HepG2 (cell line): Measurements from ENCODE around the gene AMPH. TPM values are rescaled to one million over a fixed set of nuclear protein-coding genes. Genes with fewer than 3 reads are reported as not detected.

Source experiments
- ATAC-seq: fragments of 200-7000 bp; cut with Tn5 transposase; 3 replicates; pipeline ENCODE4 v1.9.1; 2020; ENCODE audit warnings: mild to moderate bottlenecking, moderate library complexity
- BruUV-seq: library from RNA; stranded (reverse); fragments of 400-500 nt; replicated peaks from 2 replicates; lab custom pipeline; 2021; lab: Mats Ljungman, UMichigan
- CTCF ChIA-PET: fragments of 300-600 bp; formaldehyde crosslinking; extraction: SDS; loops from one replicate; lab custom pipeline; 2021; ENCODE audit warnings: low total read pairs, inconsistent platforms, low intra/inter-chr PET ratio; lab: Yijun Ruan, JAX
- POLR2A ChIA-PET: fragments of 350-600 bp; sonication (Branson Sonifier 250); formaldehyde crosslinking; loops from one replicate; lab custom pipeline; 2020; ENCODE audit warnings: antibody characterized with exemption, inconsistent platforms; lab: Yijun Ruan, JAX
- DNase-seq: peaks from one replicate; pipeline ENCODE4 v3.0.0-alpha.2; 2015; ENCODE audit warnings: low spot score
- FAIRE-seq: peaks from 3 replicates; lab custom pipeline; 2011; peaks lifted over from hg19 to GRCh38; lab: Jason Lieb, UNC
- H2AFZ ChIP-seq: one replicate; pipeline ENCODE4 v1.6.1; 2011; ENCODE audit warnings: low read length, inconsistent platforms
- H3K27ac ChIP-seq: fragments of 300-600 bp; 3 replicates; pipeline ENCODE4 v1.8.0; 2011; ENCODE audit warnings: mixed run types, mild to moderate bottlenecking, mixed read lengths, low read length, inconsistent platforms; ENCODE audit not compliant: insufficient read depth; ENCODE audit errors: extremely low read length
- H3K27me3 ChIP-seq, 2 experiments: fragments of 200-600 bp in 1 of 2; 2 replicates in 1 of 2; 3 replicates in 1 of 2; pipeline versions ENCODE4 v1.6.0 to v1.8.0; 2011; ENCODE audit warnings: low read length in 2 of 2, mild to moderate bottlenecking in 2 of 2, moderate library complexity in 2 of 2, inconsistent platforms in 1 of 2; ENCODE audit not compliant: insufficient read depth in 2 of 2, control insufficient read depth in 1 of 2
- H3K36me3 ChIP-seq, 2 experiments: fragments of 200-600 bp in 1 of 2; replicated peaks in 1 of 2; 2 replicates in 1 of 2; 3 replicates in 1 of 2; pipeline versions ENCODE4 v1.5.1 to v1.8.0; 2011; ENCODE audit warnings: low read length in 2 of 2, inconsistent platforms in 1 of 2; ENCODE audit not compliant: insufficient read depth in 2 of 2, control insufficient read depth in 1 of 2
- H3K4me1 ChIP-seq: 2 replicates; pipeline ENCODE4 v1.5.1; 2012; ENCODE audit warnings: low read length, inconsistent platforms; ENCODE audit not compliant: insufficient read depth
- H3K4me2 ChIP-seq: 2 replicates; pipeline ENCODE4 v1.6.0; 2011; ENCODE audit warnings: low read depth, low read length, inconsistent platforms
- H3K4me3 ChIP-seq, 3 experiments: fragments of 200-600 bp in 1 of 3; sonication (generic), shearing (Covaris generic) in 1 of 3; replicated peaks in 1 of 3; 2 replicates each; pipeline ENCODE4 v1.5.1; 2011 to 2016; ENCODE audit warnings: low read length in 3 of 3, inconsistent platforms in 2 of 3, low read depth in 2 of 3, mild to moderate bottlenecking in 2 of 3, control low read depth in 1 of 3, mixed read lengths in 1 of 3; ENCODE audit not compliant: insufficient read depth in 1 of 3
- H3K79me2 ChIP-seq: one replicate; pipeline ENCODE4 v1.6.1; 2011; ENCODE audit warnings: low read length, inconsistent platforms; ENCODE audit not compliant: insufficient read depth
- H3K9ac ChIP-seq: 2 replicates; pipeline ENCODE4 v1.6.0; 2011; ENCODE audit warnings: mild to moderate bottlenecking, low read depth, low read length, inconsistent platforms; ENCODE audit not compliant: insufficient read depth
- H3K9me3 ChIP-seq: 2 replicates; pipeline ENCODE4 v1.5.1; 2012; ENCODE audit warnings: mild to moderate bottlenecking, low read length
- H4K20me1 ChIP-seq: 2 replicates; pipeline ENCODE4 v1.6.0; 2011; ENCODE audit warnings: inconsistent platforms, mild to moderate bottlenecking, low read length, moderate library complexity; ENCODE audit not compliant: insufficient read depth
- ATF7-NPFF ChIP-seq: sonication (generic); formaldehyde crosslinking; IDR thresholded peaks from 2 replicates; pipeline ENCODE4 v1.8.1; 2023; ENCODE audit warnings: mild to moderate bottlenecking, low read depth, missing genetic modification reagents, moderate library complexity
- CCAR2 ChIP-seq: fragments of 200-400 bp; formaldehyde crosslinking; optimal IDR thresholded peaks from 2 replicates; pipeline ENCODE3; 2018; ENCODE audit warnings: low read depth, mild to moderate bottlenecking, low read length, moderate library complexity
- CREM ChIP-seq, 2 experiments: sonication (generic) in 1 of 2; formaldehyde crosslinking in 1 of 2; IDR thresholded peaks; 2 replicates each; pipeline versions ENCODE4 v1.4.0 to v1.6.1; 2016 to 2020; ENCODE audit warnings: antibody characterized with exemption in 1 of 2, mild to moderate bottlenecking in 1 of 2, missing genetic modification reagents in 1 of 2
- DNMT1 ChIP-seq: sonication (generic); formaldehyde crosslinking; IDR thresholded peaks from 2 replicates; pipeline ENCODE4 v1.5.1; 2020; ENCODE audit warnings: mild to moderate bottlenecking, missing genetic modification reagents
- HNRNPLL ChIP-seq: fragments of 200-400 bp; formaldehyde crosslinking; IDR thresholded peaks from 2 replicates; pipeline ENCODE4 v1.6.1; 2017; ENCODE audit warnings: mild to moderate bottlenecking, low read depth, low read length; ENCODE audit not compliant: poor library complexity, severe bottlenecking
- JUN ChIP-seq: sonication (generic); formaldehyde crosslinking; IDR thresholded peaks from 2 replicates; pipeline ENCODE4 v1.4.0; 2020; ENCODE audit warnings: mild to moderate bottlenecking, missing genetic modification reagents
- MIER2 ChIP-seq: IDR thresholded peaks from 2 replicates; pipeline ENCODE4 v1.6.1; 2016; ENCODE audit warnings: missing biosample characterization, missing genetic modification reagents
- ZNF180 ChIP-seq: sonication (generic); formaldehyde crosslinking; IDR thresholded peaks from 2 replicates; pipeline ENCODE4 v1.4.0; 2020; ENCODE audit warnings: low read depth, missing genetic modification reagents, borderline replicate concordance
- ZNF607 ChIP-seq: sonication (generic); formaldehyde crosslinking; IDR thresholded peaks from 2 replicates; pipeline ENCODE4 v1.5.1; 2020; ENCODE audit warnings: missing genetic modification reagents, mild to moderate bottlenecking, borderline replicate concordance
- ZNF749 ChIP-seq: sonication (generic); formaldehyde crosslinking; IDR thresholded peaks from 2 replicates; pipeline ENCODE4 v1.8.0; 2022; ENCODE audit warnings: mild to moderate bottlenecking, missing genetic modification reagents, moderate library complexity, borderline replicate concordance
- ZNF773 ChIP-seq: sonication (generic); formaldehyde crosslinking; IDR thresholded peaks from 2 replicates; pipeline ENCODE4 v1.4.0; 2020; ENCODE audit warnings: missing genetic modification reagents, borderline replicate concordance
- WGBS: methylation state at CpG from one replicate; pipeline ENCODE4 v1.1.6; 2017; ENCODE audit warnings: low lambda C conversion rate; 5-methylcytosine and 5-hydroxymethylcytosine counted together
- in situ Hi-C: cut with HindIII; loops from 2 replicates; pipeline ENCODE4 v1.10.0; 2017; ENCODE audit warnings: low pct_unique_long_range_greater_than_20kb; ENCODE audit not compliant: extremely low pct_ligation_motif_present
- intact Hi-C: fragments of 100-400 bp; cut with micrococcal nuclease; formaldehyde crosslinking; loops from one replicate; pipeline ENCODE4 v1.10.0; 2022; ENCODE audit not compliant: unreplicated experiment
- polyA plus RNA-seq, 8 experiments: library from polyadenylated mRNA; depleted of rRNA in 3 of 8; stranded (reverse) in 7 of 8; unstranded in 1 of 8; fragments of >200 nt; fragmentation: Illumina TruSeq in 4 of 8; extraction: Trizol in 4 of 8; gene quantifications; 2 replicates each; pipeline versions ENCODE4 v1.2.1 to v1.2.3, GENCODE V29; 2011 to 2016; ENCODE audit warnings: low read depth in 4 of 8, missing spikeins in 1 of 8, mixed read lengths in 1 of 8; ENCODE audit not compliant: insufficient read depth in 1 of 8
- total RNA-seq, 5 experiments: library from RNA; depleted of rRNA; stranded (reverse); fragments of >200 nt; fragmentation: Illumina TruSeq; extraction: Trizol; gene quantifications; 2 replicates each; pipeline ENCODE4 v1.2.3, GENCODE V29; 2016; ENCODE audit warnings: low read depth in 1 of 5
- TF ChIP-seq, protein P1 (sequence below): sonication (generic); formaldehyde crosslinking; IDR thresholded peaks from 2 replicates; pipeline ENCODE4 v1.9.0; 2022; ENCODE audit warnings: low read depth, missing genetic modification reagents
- TF ChIP-seq, protein P2 (sequence below): sonication (generic); formaldehyde crosslinking; IDR thresholded peaks from 2 replicates; pipeline ENCODE4 v1.5.0; 2020; ENCODE audit warnings: missing genetic modification reagents, mild to moderate bottlenecking, borderline replicate concordance

AMPH gene
- total and polyA plus RNA-seq, 2 of the 13 experiments (the other 11 are each of a cell fraction or from before 2014, with no cell fraction given), result not detected

DNA sequence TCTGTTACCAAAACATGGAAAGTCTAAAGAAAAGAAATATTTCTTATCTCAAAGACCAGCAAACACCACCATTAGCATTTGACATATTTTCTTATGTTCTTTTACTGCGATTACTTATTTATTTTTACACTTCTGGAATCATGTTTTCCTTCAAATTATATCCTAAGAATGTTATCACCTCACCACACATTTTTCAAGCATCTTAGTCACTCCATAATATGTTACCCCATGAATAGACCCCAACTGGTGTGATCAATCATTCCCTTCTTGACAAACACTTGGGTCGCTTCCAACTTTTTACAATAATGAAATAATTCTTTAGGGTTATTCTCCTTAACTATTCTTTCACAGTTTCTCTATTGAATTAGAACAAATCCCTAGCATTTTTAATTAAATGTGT is 67.4 kb downstream of the AMPH start:
- in situ Hi-C loops, result no loop called here
- no peak for DNase-seq
- ATAC-seq, result no peak
- no TSS peak for BruUV-seq
- Histone ChIP-seq H3K4me2 (no peak overlapping the region), H2AFZ (no peak overlapping the region), H3K4me3 (no peak overlapping the region), H3K9ac (no peak overlapping the region), H3K79me2 (no peaks in the 10 kb centered on the region), H3K27me3 (no peaks in the 10 kb centered on the region), H3K9me3 (no peaks in the 10 kb centered on the region), H3K36me3 (no peaks in the 10 kb centered on the region), H3K4me1 (no peaks in the 10 kb centered on the region), H4K20me1 (no peaks in the 10 kb centered on the region), H3K27ac (no peak overlapping the region)
- no peak for FAIRE-seq
- intact Hi-C loops, result no loop called here
- POLR2A ChIA-PET, result no interaction called here
- 5% methylated on average over 2 of the region's 2 CpGs for WGBS
- CTCF ChIA-PET, result no interaction called here
- TF ChIP-seq CCAR2, result no peak
- no peak for TF ChIP-seq ZNF749 (CRISPR knock-in tag)
- TF ChIP-seq, protein P1, sequence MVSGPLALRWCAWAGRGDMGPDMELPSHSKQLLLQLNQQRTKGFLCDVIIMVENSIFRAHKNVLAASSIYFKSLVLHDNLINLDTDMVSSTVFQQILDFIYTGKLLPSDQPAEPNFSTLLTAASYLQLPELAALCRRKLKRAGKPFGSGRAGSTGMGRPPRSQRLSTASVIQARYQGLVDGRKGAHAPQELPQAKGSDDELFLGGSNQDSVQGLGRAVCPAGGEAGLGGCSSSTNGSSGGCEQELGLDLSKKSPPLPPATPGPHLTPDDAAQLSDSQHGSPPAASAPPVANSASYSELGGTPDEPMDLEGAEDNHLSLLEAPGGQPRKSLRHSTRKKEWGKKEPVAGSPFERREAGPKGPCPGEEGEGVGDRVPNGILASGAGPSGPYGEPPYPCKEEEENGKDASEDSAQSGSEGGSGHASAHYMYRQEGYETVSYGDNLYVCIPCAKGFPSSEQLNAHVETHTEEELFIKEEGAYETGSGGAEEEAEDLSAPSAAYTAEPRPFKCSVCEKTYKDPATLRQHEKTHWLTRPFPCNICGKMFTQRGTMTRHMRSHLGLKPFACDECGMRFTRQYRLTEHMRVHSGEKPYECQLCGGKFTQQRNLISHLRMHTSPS, result no peak
- TF ChIP-seq ZNF607 (CRISPR knock-in tag), result no peak
- TF ChIP-seq ZNF180 (CRISPR knock-in tag), result no peak
- TF ChIP-seq JUN (CRISPR knock-in tag), result no peak
- TF ChIP-seq MIER2, result no peak
- TF ChIP-seq ATF7-NPFF (CRISPR knock-in tag), result no peak
- no peak for TF ChIP-seq ZNF773
- no peak for TF ChIP-seq DNMT1
- TF ChIP-seq HNRNPLL, result no peak
- TF ChIP-seq, protein P2, sequence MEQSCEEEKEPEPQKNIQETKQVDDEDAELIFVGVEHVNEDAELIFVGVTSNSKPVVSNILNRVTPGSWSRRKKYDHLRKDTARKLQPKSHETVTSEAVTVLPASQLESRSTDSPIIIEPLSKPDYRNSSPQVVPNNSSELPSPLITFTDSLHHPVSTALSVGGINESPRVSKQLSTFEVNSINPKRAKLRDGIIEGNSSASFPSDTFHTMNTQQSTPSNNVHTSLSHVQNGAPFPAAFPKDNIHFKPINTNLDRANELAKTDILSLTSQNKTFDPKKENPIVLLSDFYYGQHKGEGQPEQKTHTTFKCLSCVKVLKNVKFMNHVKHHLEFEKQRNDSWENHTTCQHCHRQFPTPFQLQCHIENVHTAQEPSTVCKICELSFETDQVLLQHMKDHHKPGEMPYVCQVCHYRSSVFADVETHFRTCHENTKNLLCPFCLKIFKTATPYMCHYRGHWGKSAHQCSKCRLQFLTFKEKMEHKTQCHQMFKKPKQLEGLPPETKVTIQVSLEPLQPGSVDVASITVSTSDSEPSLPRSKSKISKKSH (CRISPR knock-in tag), result no peak
- TF ChIP-seq CREM (IDR thresholded peaks at IDR 0.05), result no peak
- no peak for TF ChIP-seq CREM (CRISPR knock-in tag; IDR thresholded peaks at IDR 0.05)
